SKM-1 treated with dmso at 0.1 percent for 144 hours (cell line): ENCODE data around the gene STK4.
"Not testable (repeated sequence)": the region's sequence is repeated elsewhere in the genome, so short reads cannot be mapped to it uniquely, and the experiment has no call there.

Source experiments
- DNase-seq: peaks from one replicate; lab custom pipeline; 2025; ENCODE audit not compliant: unreplicated experiment; lab: John Stamatoyannopoulos, UW

STK4 gene

GRCh38 chr20:44981736-44982406 is 15.6 kb downstream of the STK4 start:
- no peak for DNase-seq

GRCh38 chr20:44983093-44983674 is 16.9 kb downstream of the STK4 start:
- no peak for DNase-seq

GRCh38 chr20:44988631-44989171 is 22.4 kb downstream of the STK4 start:
- DNase-seq = no peak

- DNase-seq = no peak
Observed at GRCh38 chr20:44990425-44990824, 24.1 kb downstream of the STK4 start.

GRCh38 chr20:44990957-44991356 is 24.6 kb downstream of the STK4 start:
- DNase-seq = no peak

- no peak for DNase-seq
Observed at GRCh38 chr20:44993343-44993742, 27.0 kb downstream of the STK4 start.

- no peak for DNase-seq
Observed at GRCh38 chr20:44997171-44997570, 30.9 kb downstream of the STK4 start.

GRCh38 chr20:44997668-44998067 is 31.4 kb downstream of the STK4 start:
- DNase-seq = no peak

GRCh38 chr20:45008521-45009049 is 42.3 kb downstream of the STK4 start:
- DNase-seq = no peak

GRCh38 chr20:45010399-45010828 is 44.1 kb downstream of the STK4 start:
- no peak for DNase-seq

GRCh38 chr20:45011108-45011526 is 44.8 kb downstream of the STK4 start:
- DNase-seq = peak; percentile 11

GRCh38 chr20:45012682-45013302 is 46.5 kb downstream of the STK4 start:
- no peak for DNase-seq

GRCh38 chr20:45014131-45014530 is 47.8 kb downstream of the STK4 start:
- DNase-seq = not testable (repeated sequence)

- DNase-seq = no peak
Observed at GRCh38 chr20:45014671-45015415, 48.5 kb downstream of the STK4 start.

GRCh38 chr20:45016089-45016671 is 49.9 kb downstream of the STK4 start:
- no peak for DNase-seq

GRCh38 chr20:45017281-45017680 is 51.0 kb downstream of the STK4 start:
- DNase-seq = no peak

GRCh38 chr20:45017857-45018256 is 51.5 kb downstream of the STK4 start:
- no peak for DNase-seq

GRCh38 chr20:45019027-45019761 is 52.9 kb downstream of the STK4 start:
- no peak for DNase-seq

GRCh38 chr20:45019762-45020123 is 53.4 kb downstream of the STK4 start:
- DNase-seq = no peak

GRCh38 chr20:45020236-45020886 is 54.0 kb downstream of the STK4 start:
- DNase-seq = no peak
